ENCODE data around the gene PLIN1.

DNA sequence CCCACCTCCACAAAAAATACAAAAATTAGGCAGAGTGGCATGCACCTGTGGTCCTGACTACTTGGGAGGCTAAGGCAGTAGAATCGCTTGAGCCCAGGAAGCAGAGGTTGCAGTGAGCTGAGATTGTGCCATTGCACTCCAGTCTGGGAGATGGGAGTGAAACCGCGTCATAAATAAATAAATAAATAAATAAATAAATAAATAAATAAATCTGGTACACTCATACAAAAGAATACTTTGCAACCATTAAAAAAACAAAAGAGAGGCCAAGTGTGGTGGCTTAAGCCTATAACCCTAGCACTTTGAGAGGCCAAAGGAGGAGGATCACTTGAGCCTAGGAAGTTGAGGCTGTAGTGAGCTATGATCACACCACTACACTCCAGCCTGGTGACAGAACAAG is 43.9 kb upstream of the PLIN1 start:
- TF ChIP-seq RFX5 (IDR thresholded peaks at IDR 0.05; ENCODE audit: low read depth, low read length) (no peak), MAZ (IDR thresholded peaks at IDR 0.05; ENCODE audit: borderline replicate concordance, low read depth, low read length) (no peak), CEBPB (IDR thresholded peaks at IDR 0.05; ENCODE audit: low read depth, low read length) (no peak), NFE2L2 (IDR thresholded peaks at IDR 0.05; ENCODE audit: low read depth, low read length) (no peak), RAD21 (IDR thresholded peaks at IDR 0.05; ENCODE audit: low read length) (no peak), POLR2A (IDR thresholded peaks at IDR 0.05; ENCODE audit: low read depth, low read length) (no peak), FOS (IDR thresholded peaks at IDR 0.05; ENCODE audit: low read depth, low read length) (no peak), RCOR1 (IDR thresholded peaks at IDR 0.05; ENCODE audit: insufficient replicate concordance, low read length) (no peak), SMC3 (IDR thresholded peaks at IDR 0.05; ENCODE audit: low read depth, low read length) (no peak), BHLHE40 (IDR thresholded peaks at IDR 0.05; ENCODE audit: low read depth, low read length) (no peak), MXI1 (IDR thresholded peaks at IDR 0.05; ENCODE audit: borderline replicate concordance, low read depth, low read length) (no peak)
- TF ChIP-seq, protein P1, sequence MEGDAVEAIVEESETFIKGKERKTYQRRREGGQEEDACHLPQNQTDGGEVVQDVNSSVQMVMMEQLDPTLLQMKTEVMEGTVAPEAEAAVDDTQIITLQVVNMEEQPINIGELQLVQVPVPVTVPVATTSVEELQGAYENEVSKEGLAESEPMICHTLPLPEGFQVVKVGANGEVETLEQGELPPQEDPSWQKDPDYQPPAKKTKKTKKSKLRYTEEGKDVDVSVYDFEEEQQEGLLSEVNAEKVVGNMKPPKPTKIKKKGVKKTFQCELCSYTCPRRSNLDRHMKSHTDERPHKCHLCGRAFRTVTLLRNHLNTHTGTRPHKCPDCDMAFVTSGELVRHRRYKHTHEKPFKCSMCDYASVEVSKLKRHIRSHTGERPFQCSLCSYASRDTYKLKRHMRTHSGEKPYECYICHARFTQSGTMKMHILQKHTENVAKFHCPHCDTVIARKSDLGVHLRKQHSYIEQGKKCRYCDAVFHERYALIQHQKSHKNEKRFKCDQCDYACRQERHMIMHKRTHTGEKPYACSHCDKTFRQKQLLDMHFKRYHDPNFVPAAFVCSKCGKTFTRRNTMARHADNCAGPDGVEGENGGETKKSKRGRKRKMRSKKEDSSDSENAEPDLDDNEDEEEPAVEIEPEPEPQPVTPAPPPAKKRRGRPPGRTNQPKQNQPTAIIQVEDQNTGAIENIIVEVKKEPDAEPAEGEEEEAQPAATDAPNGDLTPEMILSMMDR (conservative IDR thresholded peaks at IDR 0.05; ENCODE audit: low read depth, low read length): no peak

Measured in IMR-90 (cell line).